ENCODE results near the gene KIF27.

The KIF27 gene, protein sequence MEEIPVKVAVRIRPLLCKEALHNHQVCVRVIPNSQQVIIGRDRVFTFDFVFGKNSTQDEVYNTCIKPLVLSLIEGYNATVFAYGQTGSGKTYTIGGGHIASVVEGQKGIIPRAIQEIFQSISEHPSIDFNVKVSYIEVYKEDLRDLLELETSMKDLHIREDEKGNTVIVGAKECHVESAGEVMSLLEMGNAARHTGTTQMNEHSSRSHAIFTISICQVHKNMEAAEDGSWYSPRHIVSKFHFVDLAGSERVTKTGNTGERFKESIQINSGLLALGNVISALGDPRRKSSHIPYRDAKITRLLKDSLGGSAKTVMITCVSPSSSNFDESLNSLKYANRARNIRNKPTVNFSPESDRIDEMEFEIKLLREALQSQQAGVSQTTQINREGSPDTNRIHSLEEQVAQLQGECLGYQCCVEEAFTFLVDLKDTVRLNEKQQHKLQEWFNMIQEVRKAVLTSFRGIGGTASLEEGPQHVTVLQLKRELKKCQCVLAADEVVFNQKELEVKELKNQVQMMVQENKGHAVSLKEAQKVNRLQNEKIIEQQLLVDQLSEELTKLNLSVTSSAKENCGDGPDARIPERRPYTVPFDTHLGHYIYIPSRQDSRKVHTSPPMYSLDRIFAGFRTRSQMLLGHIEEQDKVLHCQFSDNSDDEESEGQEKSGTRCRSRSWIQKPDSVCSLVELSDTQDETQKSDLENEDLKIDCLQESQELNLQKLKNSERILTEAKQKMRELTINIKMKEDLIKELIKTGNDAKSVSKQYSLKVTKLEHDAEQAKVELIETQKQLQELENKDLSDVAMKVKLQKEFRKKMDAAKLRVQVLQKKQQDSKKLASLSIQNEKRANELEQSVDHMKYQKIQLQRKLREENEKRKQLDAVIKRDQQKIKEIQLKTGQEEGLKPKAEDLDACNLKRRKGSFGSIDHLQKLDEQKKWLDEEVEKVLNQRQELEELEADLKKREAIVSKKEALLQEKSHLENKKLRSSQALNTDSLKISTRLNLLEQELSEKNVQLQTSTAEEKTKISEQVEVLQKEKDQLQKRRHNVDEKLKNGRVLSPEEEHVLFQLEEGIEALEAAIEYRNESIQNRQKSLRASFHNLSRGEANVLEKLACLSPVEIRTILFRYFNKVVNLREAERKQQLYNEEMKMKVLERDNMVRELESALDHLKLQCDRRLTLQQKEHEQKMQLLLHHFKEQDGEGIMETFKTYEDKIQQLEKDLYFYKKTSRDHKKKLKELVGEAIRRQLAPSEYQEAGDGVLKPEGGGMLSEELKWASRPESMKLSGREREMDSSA (N-terminal part only)

DNA sequence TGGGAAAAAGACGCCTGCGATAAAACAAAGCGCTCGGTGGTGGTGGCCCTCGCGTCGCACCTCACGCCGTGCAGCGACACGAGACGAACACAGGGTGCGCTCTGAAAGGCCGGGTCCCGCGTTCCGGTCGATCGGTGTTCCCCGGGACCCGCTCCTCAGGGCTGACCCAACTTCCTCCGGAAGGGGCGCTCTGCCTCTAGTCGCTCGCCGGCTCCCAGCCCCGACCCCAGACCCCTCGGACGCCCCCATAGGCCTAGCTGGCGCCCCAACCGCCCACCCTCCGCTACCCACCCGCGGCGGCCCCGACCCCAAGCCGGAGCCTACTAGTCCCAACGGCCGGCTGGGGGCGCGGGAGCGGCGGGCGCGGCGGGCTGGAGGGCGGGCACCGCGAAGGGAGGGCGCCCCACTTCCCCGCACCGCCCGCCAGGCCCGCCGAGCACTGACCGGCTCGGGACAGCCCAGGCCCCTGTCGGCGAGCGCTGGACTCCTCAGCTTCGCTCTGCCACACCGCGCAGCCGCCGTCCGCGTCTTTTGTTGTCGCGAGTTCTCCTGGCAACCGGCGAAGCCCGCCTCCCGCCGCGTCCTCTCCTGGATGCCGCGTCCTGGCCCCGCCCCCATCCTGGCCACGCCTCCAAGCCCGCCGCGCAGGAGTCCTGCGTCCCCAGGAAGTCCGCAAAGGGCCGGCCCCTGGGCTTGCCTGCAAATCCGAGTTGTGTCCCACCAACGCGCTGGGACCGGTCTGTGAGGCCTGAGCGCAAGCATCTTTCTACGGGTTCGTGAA, at the start of gene KIF27:
KIF27 (minus strand) TSS at position 506 of the 781 bp plus-strand sequence. CDS start 5,841 bp downstream, outside the sequence.
- Histone ChIP-seq H3K27ac (peak within 1 kb of the TSS; percentile 92), H3K4me3 (ENCODE audit: low read depth, low read length) (peak within 1 kb of the TSS; percentile 70), H3K36me3 (peaks cover 7% of the 10 kb centered on the region; the same call in 1 of the 2 replicates), H3K27me3 (ENCODE audit: insufficient read depth, low read depth, severe bottlenecking) (no peaks in the 10 kb centered on the region), H3K9me3 (ENCODE audit: severe bottlenecking) (no peaks in the 10 kb centered on the region)
- peak; percentile 44; the same call in 1 of the 2 replicates for TF ChIP-seq CTCF (IDR thresholded peaks at IDR 0.05; ENCODE audit: low read depth, low read length)
- DNase-seq, result peak; percentile 99

DNA sequence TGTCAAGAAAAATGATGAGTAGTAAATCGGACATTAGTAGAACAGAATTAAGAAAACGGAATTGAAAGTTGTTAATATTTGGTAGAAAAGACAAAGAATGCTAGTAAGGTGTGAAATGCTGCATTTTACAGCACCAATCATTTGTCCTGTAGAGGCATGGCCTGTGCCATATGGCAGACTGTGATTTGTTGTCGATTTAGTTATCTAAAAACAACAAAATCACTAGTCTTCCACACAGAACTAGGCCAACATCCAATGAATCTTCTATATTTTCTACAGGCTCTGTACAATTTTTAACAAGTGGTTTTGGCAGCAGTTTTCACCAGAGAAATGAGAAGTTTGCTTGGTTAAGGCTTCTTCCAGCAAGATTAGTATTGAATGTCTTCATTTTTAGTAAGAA, 48.4 kb upstream of the KIF27 start:
- H3K27me3 ChIP-seq (ENCODE audit: insufficient read depth, low read depth, severe bottlenecking), result no peaks in the 10 kb centered on the region
- DNase-seq, result no peak
- no peaks in the 10 kb centered on the region for H3K9me3 ChIP-seq (ENCODE audit: severe bottlenecking)
- TF ChIP-seq CTCF (IDR thresholded peaks at IDR 0.05; ENCODE audit: low read depth, low read length), result no peak
- no peak overlapping the region for H3K27ac ChIP-seq
- H3K36me3 ChIP-seq, result peaks cover 79% of the 10 kb centered on the region
- H3K4me3 ChIP-seq (ENCODE audit: low read depth, low read length), result no peak overlapping the region

DNA sequence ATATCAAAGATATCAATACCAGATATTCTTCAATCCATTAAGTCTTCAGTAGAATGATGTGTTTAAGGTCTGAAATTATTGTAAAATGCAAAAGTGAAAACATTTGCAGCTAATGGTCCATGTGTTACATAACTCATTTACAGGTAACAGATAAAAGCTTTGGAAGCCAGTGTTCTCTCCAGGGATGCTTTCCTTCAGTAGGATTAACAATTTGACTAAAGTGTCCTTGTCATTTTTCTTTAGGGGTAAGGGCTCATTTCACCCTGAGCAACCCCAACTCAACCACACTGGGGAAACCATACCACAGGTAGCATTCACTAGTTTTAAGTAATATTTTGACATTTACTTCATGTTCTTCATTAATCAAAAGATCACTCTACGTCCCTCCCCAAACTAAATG, 45.8 kb upstream of the KIF27 start:
- Histone ChIP-seq H3K9me3 (ENCODE audit: severe bottlenecking) (no peaks in the 10 kb centered on the region), H3K27ac (no peak overlapping the region), H3K27me3 (ENCODE audit: insufficient read depth, low read depth, severe bottlenecking) (no peaks in the 10 kb centered on the region), H3K36me3 (peaks cover 53% of the 10 kb centered on the region), H3K4me3 (ENCODE audit: low read depth, low read length) (no peak overlapping the region)
- TF ChIP-seq CTCF (IDR thresholded peaks at IDR 0.05; ENCODE audit: low read depth, low read length), result no peak
- no peak for DNase-seq

GRCh38 chr9:83966209-83966582, 45.0 kb upstream of the KIF27 start:
- Histone ChIP-seq H3K36me3 (peaks cover 44% of the 10 kb centered on the region), H3K27me3 (ENCODE audit: insufficient read depth, low read depth, severe bottlenecking) (no peaks in the 10 kb centered on the region), H3K9me3 (ENCODE audit: severe bottlenecking) (no peaks in the 10 kb centered on the region), H3K27ac (peak overlapping the region; percentile 35; the same call in 1 of the 2 replicates), H3K4me3 (ENCODE audit: low read depth, low read length) (no peak overlapping the region)
- no peak for TF ChIP-seq CTCF (IDR thresholded peaks at IDR 0.05; ENCODE audit: low read depth, low read length)
- DNase-seq, result no peak

Measured in WERI-Rb-1 (cell line).